ENCODE results near the gene SINHCAF. TPM values are rescaled to one million over a fixed set of nuclear protein-coding genes. Genes with fewer than 3 reads are reported as not detected.
A peak's percentile ranks its signal among the peaks of the same experiment; 100 is the strongest.

Gene SINHCAF
- total and polyA plus RNA-seq, 9 of the 15 experiments (the other 6 are each of a cell fraction or from before 2014, with no cell fraction given): 73.2 to 185 (median 110) TPM

DNA sequence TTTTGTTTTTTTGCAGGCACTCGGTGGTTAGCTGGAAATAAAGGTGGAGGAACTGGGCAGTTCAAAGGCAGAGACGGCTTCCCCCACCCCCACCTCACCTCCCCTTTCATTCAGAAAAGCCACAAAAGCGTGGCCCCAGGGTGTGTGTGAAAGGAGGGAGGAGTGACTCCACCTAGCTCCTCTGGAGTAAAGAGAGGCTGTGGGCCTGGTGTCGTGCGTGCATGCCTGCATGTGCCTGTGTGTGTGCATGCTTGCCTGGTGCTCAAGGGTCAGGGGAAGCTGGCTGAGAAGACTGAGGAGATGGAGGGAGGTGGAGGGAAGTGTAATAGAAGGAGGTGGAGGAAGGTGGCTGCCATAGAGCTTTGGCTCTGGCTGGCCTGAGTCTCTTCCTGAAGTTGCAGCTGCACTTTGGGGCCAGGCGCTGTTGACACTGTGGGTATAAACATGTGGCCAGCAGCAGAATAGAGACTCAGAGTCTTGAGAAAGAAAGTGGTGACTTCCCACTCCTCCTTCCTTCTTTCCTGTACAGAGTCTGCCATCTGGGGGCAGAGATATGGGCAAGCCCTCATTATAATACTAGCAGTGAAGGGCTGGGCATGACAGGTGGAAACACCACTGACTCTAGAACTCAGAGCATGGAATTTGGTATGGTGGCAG is 36.9 kb upstream of the SINHCAF start (continued):
- TF ChIP-seq CEBPG (CRISPR knock-in tag; IDR thresholded peaks at IDR 0.05) (no peak), CEBPG (tag; conservative IDR thresholded peaks at IDR 0.05 in 1 of 2, IDR thresholded peaks at IDR 0.05 in 1 of 2) (no peak), L3MBTL2 (IDR thresholded peaks at IDR 0.05) (peak; percentile 70; the same call in 1 of the 2 replicates), RFX5 (IDR thresholded peaks at IDR 0.05; ENCODE audit: low read depth, low read length) (no peak), ETV6 (IDR thresholded peaks at IDR 0.05; ENCODE audit: borderline replicate concordance in 1 of 2, low read depth in 2 of 2, low read length in 1 of 2) (no peak), ETV6 (CRISPR knock-in tag; IDR thresholded peaks at IDR 0.05; ENCODE audit: borderline replicate concordance) (0 out of 2 replicates have a peak, but pooled peaks have one; percentile 38), SUPT5H (IDR thresholded peaks at IDR 0.05) (no peak), MTF1 (CRISPR knock-in tag; IDR thresholded peaks at IDR 0.05; ENCODE audit: borderline replicate concordance) (no peak), YY1 (IDR thresholded peaks at IDR 0.05; ENCODE audit: borderline replicate concordance in 1 of 3, control insufficient read depth in 1 of 3, extremely low read depth in 1 of 3, insufficient read depth in 3 of 3, insufficient read length in 1 of 3, insufficient replicate concordance in 2 of 3, low read depth in 1 of 3, low read length in 2 of 3) (peak in 1 of 3 experiments; percentile 13), NELFE (IDR thresholded peaks at IDR 0.05; ENCODE audit: insufficient read depth, insufficient read length) (no peak), PHF8 (IDR thresholded peaks at IDR 0.05; ENCODE audit: borderline replicate concordance, low read length) (0 out of 2 replicates have a peak, but pooled peaks have one; percentile 7)
- TF ChIP-seq, protein P1, sequence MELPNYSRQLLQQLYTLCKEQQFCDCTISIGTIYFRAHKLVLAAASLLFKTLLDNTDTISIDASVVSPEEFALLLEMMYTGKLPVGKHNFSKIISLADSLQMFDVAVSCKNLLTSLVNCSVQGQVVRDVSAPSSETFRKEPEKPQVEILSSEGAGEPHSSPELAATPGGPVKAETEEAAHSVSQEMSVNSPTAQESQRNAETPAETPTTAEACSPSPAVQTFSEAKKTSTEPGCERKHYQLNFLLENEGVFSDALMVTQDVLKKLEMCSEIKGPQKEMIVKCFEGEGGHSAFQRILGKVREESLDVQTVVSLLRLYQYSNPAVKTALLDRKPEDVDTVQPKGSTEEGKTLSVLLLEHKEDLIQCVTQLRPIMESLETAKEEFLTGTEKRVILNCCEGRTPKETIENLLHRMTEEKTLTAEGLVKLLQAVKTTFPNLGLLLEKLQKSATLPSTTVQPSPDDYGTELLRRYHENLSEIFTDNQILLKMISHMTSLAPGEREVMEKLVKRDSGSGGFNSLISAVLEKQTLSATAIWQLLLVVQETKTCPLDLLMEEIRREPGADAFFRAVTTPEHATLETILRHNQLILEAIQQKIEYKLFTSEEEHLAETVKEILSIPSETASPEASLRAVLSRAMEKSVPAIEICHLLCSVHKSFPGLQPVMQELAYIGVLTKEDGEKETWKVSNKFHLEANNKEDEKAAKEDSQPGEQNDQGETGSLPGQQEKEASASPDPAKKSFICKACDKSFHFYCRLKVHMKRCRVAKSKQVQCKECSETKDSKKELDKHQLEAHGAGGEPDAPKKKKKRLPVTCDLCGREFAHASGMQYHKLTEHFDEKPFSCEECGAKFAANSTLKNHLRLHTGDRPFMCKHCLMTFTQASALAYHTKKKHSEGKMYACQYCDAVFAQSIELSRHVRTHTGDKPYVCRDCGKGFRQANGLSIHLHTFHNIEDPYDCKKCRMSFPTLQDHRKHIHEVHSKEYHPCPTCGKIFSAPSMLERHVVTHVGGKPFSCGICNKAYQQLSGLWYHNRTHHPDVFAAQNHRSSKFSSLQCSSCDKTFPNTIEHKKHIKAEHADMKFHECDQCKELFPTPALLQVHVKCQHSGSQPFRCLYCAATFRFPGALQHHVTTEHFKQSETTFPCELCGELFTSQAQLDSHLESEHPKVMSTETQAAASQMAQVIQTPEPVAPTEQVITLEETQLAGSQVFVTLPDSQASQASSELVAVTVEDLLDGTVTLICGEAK (IDR thresholded peaks at IDR 0.05): no peak
- TF ChIP-seq, protein P1 (CRISPR knock-in tag; IDR thresholded peaks at IDR 0.05): no peak
- TF ChIP-seq, protein P2, sequence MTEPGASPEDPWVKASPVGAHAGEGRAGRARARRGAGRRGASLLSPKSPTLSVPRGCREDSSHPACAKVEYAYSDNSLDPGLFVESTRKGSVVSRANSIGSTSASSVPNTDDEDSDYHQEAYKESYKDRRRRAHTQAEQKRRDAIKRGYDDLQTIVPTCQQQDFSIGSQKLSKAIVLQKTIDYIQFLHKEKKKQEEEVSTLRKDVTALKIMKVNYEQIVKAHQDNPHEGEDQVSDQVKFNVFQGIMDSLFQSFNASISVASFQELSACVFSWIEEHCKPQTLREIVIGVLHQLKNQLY (CRISPR knock-in tag; conservative IDR thresholded peaks at IDR 0.05): no peak
- TF ChIP-seq, protein P3, sequence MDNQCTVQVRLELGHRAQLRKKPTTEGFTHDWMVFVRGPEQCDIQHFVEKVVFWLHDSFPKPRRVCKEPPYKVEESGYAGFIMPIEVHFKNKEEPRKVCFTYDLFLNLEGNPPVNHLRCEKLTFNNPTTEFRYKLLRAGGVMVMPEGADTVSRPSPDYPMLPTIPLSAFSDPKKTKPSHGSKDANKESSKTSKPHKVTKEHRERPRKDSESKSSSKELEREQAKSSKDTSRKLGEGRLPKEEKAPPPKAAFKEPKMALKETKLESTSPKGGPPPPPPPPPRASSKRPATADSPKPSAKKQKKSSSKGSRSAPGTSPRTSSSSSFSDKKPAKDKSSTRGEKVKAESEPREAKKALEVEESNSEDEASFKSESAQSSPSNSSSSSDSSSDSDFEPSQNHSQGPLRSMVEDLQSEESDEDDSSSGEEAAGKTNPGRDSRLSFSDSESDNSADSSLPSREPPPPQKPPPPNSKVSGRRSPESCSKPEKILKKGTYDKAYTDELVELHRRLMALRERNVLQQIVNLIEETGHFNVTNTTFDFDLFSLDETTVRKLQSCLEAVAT (IDR thresholded peaks at IDR 0.05): no peak

All from K562 (cell line).